Spinal cord (tissue), 10 donors: ENCODE data around the gene ADAM10. TPM values are rescaled to one million over a fixed set of nuclear protein-coding genes. Genes with fewer than 3 reads are reported as not detected.
"Not testable (repeated sequence)": the region's sequence is repeated elsewhere in the genome, so short reads cannot be mapped to it uniquely, and the experiment has no call there.

ENCODE experiments used
- DNase-seq, 6 donors: peaks; one replicate each; pipeline versions ENCODE4 v3.0.0 to v3.0.0-alpha.2; 2013 to 2015; ENCODE audit warnings: low spot score in 6 of 6, low read depth in 4 of 6
- H3K27ac ChIP-seq: one replicate; pipeline ENCODE4 v1.5.1; 2013; ENCODE audit warnings: low read depth, low read length, control low read depth
- H3K27me3 ChIP-seq: one replicate; pipeline ENCODE4 v1.6.1; 2013; ENCODE audit warnings: low read length; ENCODE audit not compliant: control insufficient read depth, insufficient read depth
- H3K36me3 ChIP-seq: one replicate; pipeline ENCODE4 v1.6.1; 2013; ENCODE audit warnings: low read length; ENCODE audit not compliant: control insufficient read depth, insufficient read depth
- H3K4me1 ChIP-seq: one replicate; pipeline ENCODE4 v1.6.1; 2013; ENCODE audit warnings: low read length; ENCODE audit not compliant: control insufficient read depth, insufficient read depth
- H3K4me3 ChIP-seq: one replicate; pipeline ENCODE4 v1.5.1; 2013; ENCODE audit warnings: low read depth, low read length, control low read depth
- H3K9me3 ChIP-seq: one replicate; pipeline ENCODE4 v1.6.1; 2013; ENCODE audit warnings: low read length; ENCODE audit not compliant: control insufficient read depth, insufficient read depth
- WGBS: methylation state at CpG from one replicate; pipeline ENCODE4 v1.1.5; 2013; ENCODE audit warnings: missing lambda C conversion rate; ENCODE audit not compliant: insufficient coverage; 5-methylcytosine and 5-hydroxymethylcytosine counted together
- polyA plus RNA-seq, 2 donors: library from polyadenylated mRNA; unstranded; fragments of 120-200 nt; gene quantifications; one replicate each; pipeline ENCODE4 v1.2.1, GENCODE V29; 2013; ENCODE audit not compliant: insufficient read length in 2 of 2
- total RNA-seq, 2 donors: library from RNA; depleted of rRNA in 1 of 2; stranded (reverse); fragments of 120-200 nt in 1 of 2; fragments of >200 nt in 1 of 2; gene quantifications; one replicate each; pipeline versions ENCODE4 v1.2.3 to v1.2.4, GENCODE V29; 2013 to 2014
- donor health status: healthy.

The ADAM10 gene
- total and polyA plus RNA-seq, 4 donors = 67.2 to 119 (median 97.8) TPM

GRCh38 chr15:58611731-58612676 lies 137.5 kb downstream of the ADAM10 start:
- no peak overlapping the region for H3K27ac ChIP-seq
- DNase-seq = no peak

GRCh38 chr15:58608711-58609110 lies 140.8 kb downstream of the ADAM10 start:
- no peaks in the 10 kb centered on the region for H3K9me3 ChIP-seq
- H3K36me3 ChIP-seq = no peaks in the 10 kb centered on the region
- no peaks in the 10 kb centered on the region for H3K4me1 ChIP-seq
- WGBS = no CpG with 5 or more reads among the region's 1 CpG
- H3K4me3 ChIP-seq = no peak overlapping the region
- no peak overlapping the region for H3K27ac ChIP-seq
- no peak for DNase-seq
- H3K27me3 ChIP-seq = no peaks in the 10 kb centered on the region

More at GRCh38 chr15:58611731-58612676, 137.5 kb downstream of the ADAM10 start:
- Histone ChIP-seq H3K36me3 (no peaks in the 10 kb centered on the region), H3K9me3 (peaks cover 6% of the 10 kb centered on the region), H3K27me3 (no peaks in the 10 kb centered on the region), H3K4me1 (no peaks in the 10 kb centered on the region), H3K4me3 (no peak overlapping the region)
- WGBS = 98% methylated on average over 5 of the region's 6 CpGs

GRCh38 chr15:58608129-58608590 lies 141.3 kb downstream of the ADAM10 start:
- Histone ChIP-seq H3K4me3 (no peak overlapping the region), H3K9me3 (no peaks in the 10 kb centered on the region), H3K27ac (no peak overlapping the region), H3K27me3 (no peaks in the 10 kb centered on the region), H3K4me1 (no peaks in the 10 kb centered on the region), H3K36me3 (no peaks in the 10 kb centered on the region)
- DNase-seq = no peak
- WGBS = 95% methylated on average over 3 of the region's 5 CpGs

GRCh38 chr15:58606577-58607080 lies 142.9 kb downstream of the ADAM10 start:
- Histone ChIP-seq H3K36me3 (no peaks in the 10 kb centered on the region), H3K27ac (no peak overlapping the region), H3K9me3 (no peaks in the 10 kb centered on the region), H3K27me3 (no peaks in the 10 kb centered on the region), H3K4me1 (no peaks in the 10 kb centered on the region), H3K4me3 (no peak overlapping the region)
- 97% methylated on average over 4 of the region's 4 CpGs for WGBS
- DNase-seq = no peak

- 100% methylated on average over 3 of the region's 3 CpGs for WGBS
- H3K4me1 ChIP-seq = no peaks in the 10 kb centered on the region
- no peaks in the 10 kb centered on the region for H3K9me3 ChIP-seq
- H3K36me3 ChIP-seq = peaks cover 3% of the 10 kb centered on the region
- H3K27ac ChIP-seq = no peak overlapping the region
- H3K4me3 ChIP-seq = no peak overlapping the region
- DNase-seq = no peak
- H3K27me3 ChIP-seq = no peaks in the 10 kb centered on the region
Observed at GRCh38 chr15:58605931-58606530, 143.5 kb downstream of the ADAM10 start.

- Histone ChIP-seq H3K36me3 (peaks cover 3% of the 10 kb centered on the region), H3K4me1 (no peaks in the 10 kb centered on the region), H3K4me3 (no peak overlapping the region), H3K9me3 (no peaks in the 10 kb centered on the region), H3K27ac (no peak overlapping the region), H3K27me3 (no peaks in the 10 kb centered on the region)
- DNase-seq = no peak
- WGBS = 100% methylated on average over 3 of the region's 4 CpGs
Observed at GRCh38 chr15:58604455-58604923, 145.0 kb downstream of the ADAM10 start.

- not testable (repeated sequence) for H3K27ac ChIP-seq, H3K27me3 ChIP-seq, H3K4me1 ChIP-seq, H3K9me3 ChIP-seq, H3K4me3 ChIP-seq, DNase-seq, H3K36me3 ChIP-seq
- WGBS = 95% methylated on average over 8 of the region's 8 CpGs
Observed at GRCh38 chr15:58603927-58604326, 145.6 kb downstream of the ADAM10 start.

GRCh38 chr15:58602823-58603222 lies 146.7 kb downstream of the ADAM10 start:
- Histone ChIP-seq H3K36me3 (peaks cover 3% of the 10 kb centered on the region), H3K9me3 (no peaks in the 10 kb centered on the region), H3K27ac (no peak overlapping the region), H3K4me3 (no peak overlapping the region), H3K4me1 (no peaks in the 10 kb centered on the region), H3K27me3 (no peaks in the 10 kb centered on the region)
- no peak for DNase-seq
- WGBS = no CpG with 5 or more reads among the region's 2 CpGs

- 87% methylated on average over 3 of the region's 4 CpGs for WGBS
- Histone ChIP-seq H3K27ac (no peak overlapping the region), H3K27me3 (no peaks in the 10 kb centered on the region), H3K4me1 (no peaks in the 10 kb centered on the region), H3K9me3 (no peaks in the 10 kb centered on the region), H3K36me3 (peaks cover 3% of the 10 kb centered on the region), H3K4me3 (no peak overlapping the region)
- no peak for DNase-seq
Observed at GRCh38 chr15:58598829-58599210, 150.7 kb downstream of the ADAM10 start.
